Epithelial cell of proximal tubule (primary cell): ENCODE measurements around the gene CAMTA1. TPM values are rescaled to one million over a fixed set of nuclear protein-coding genes. Genes with fewer than 3 reads are reported as not detected.

ENCODE experiments used
- DNase-seq: peaks from one replicate; pipeline ENCODE4 v3.0.0-alpha.2; 2011; ENCODE audit warnings: low read depth
- H3K4me3 ChIP-seq: 2 replicates; pipeline ENCODE4 v1.5.1; 2011; ENCODE audit warnings: low read depth, mild to moderate bottlenecking, low read length
- CTCF ChIP-seq: conservative IDR thresholded peaks from 2 replicates; pipeline ENCODE4 v1.5.1; 2012; ENCODE audit warnings: low read depth, mild to moderate bottlenecking, low read length
- total RNA-seq: library from RNA; depleted of rRNA; stranded (reverse); fragments of >200 nt; gene quantifications from 2 replicates; pipeline ENCODE4 v1.2.3, GENCODE V29; 2015

The CAMTA1 gene
- total RNA-seq, 1 donor from 2014 or later = 79.2 TPM

GRCh38 chr1:6870086-6870485 is 84.8 kb downstream of the CAMTA1 start:
- no peak for DNase-seq
- TF ChIP-seq CTCF = no peak
- no peak overlapping the region for H3K4me3 ChIP-seq

DNA sequence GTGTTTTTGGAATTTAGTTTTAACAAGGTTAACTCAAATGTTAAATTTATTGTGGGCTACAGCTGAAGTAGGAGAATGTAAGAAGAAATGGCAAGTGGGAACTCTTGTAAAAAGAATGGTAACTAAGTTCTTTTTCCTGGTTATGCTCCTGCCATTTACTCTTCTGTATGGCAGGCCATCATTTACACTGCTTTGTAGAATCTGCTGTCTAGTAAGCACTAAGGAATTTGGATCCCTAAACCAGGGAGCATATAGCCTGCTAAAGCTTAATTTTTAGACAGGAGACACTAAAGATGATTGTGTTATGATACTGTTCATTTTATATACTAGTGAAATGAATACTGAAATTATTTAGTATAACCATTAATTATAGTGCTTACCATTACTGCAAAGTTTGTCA is 85.3 kb downstream of the CAMTA1 start:
- H3K4me3 ChIP-seq = no peak overlapping the region
- no peak for TF ChIP-seq CTCF
- DNase-seq = no peak

GRCh38 chr1:6871300-6871972 is 86.2 kb downstream of the CAMTA1 start:
- DNase-seq = no peak
- no peak for TF ChIP-seq CTCF
- no peak overlapping the region for H3K4me3 ChIP-seq

GRCh38 chr1:6872573-6873261 is 87.5 kb downstream of the CAMTA1 start:
- DNase-seq = no peak
- no peak for TF ChIP-seq CTCF
- H3K4me3 ChIP-seq = no peak overlapping the region

GRCh38 chr1:6873298-6874015 is 88.2 kb downstream of the CAMTA1 start:
- TF ChIP-seq CTCF = no peak
- no peak overlapping the region for H3K4me3 ChIP-seq
- no peak for DNase-seq

GRCh38 chr1:6874298-6874697 is 89.0 kb downstream of the CAMTA1 start:
- no peak for TF ChIP-seq CTCF
- H3K4me3 ChIP-seq = no peak overlapping the region
- DNase-seq = no peak
